GM12891 (cell line): Measurements from ENCODE around the gene BPIFB4.
"Not testable (repeated sequence)": the region's sequence is repeated elsewhere in the genome, so short reads cannot be mapped to it uniquely, and the experiment has no call there.

Experiments used
- DNase-seq: peaks from one replicate; pipeline ENCODE4 v3.0.0; 2011; ENCODE audit warnings: low spot score; ENCODE audit not compliant: insufficient read length
- FAIRE-seq: peaks from 2 replicates; lab custom pipeline; 2011; peaks lifted over from hg19 to GRCh38; lab: Jason Lieb, UNC
- PAX5 ChIP-seq: IDR thresholded peaks from 2 replicates; pipeline ENCODE4 v1.6.1; 2011; ENCODE audit warnings: low read length, moderate library complexity, mild to moderate bottlenecking; ENCODE audit not compliant: insufficient read depth, severe bottlenecking
- POLR2A ChIP-seq: IDR thresholded peaks from 2 replicates; pipeline ENCODE4 v1.6.1; 2011; ENCODE audit warnings: low read depth, low read length, control low read depth
- POLR2AphosphoS5 ChIP-seq: IDR thresholded peaks from 2 replicates; pipeline ENCODE4 v1.6.1; 2011; ENCODE audit warnings: low read depth, low read length, control low read depth
- POU2F2 ChIP-seq: IDR thresholded peaks from 2 replicates; pipeline ENCODE4 v1.6.1; 2011; ENCODE audit warnings: low read depth, mild to moderate bottlenecking, control low read depth, low read length, moderate library complexity
- SPI1 ChIP-seq: IDR thresholded peaks from 2 replicates; pipeline ENCODE4 v1.6.1; 2011; ENCODE audit warnings: low read depth, low read length, control low read depth
- TAF1 ChIP-seq: IDR thresholded peaks from 2 replicates; pipeline ENCODE4 v1.6.1; 2011; ENCODE audit warnings: low read depth, low read length, control low read depth

BPIFB4 gene

GRCh38 chr20:33038243-33038642 lies 41.2 kb upstream of the BPIFB4 start:
- no peak for DNase-seq
- FAIRE-seq = no peak
- no peak for TF ChIP-seq SPI1
- no peak for TF ChIP-seq POLR2AphosphoS5
- no peak for TF ChIP-seq PAX5
- no peak for TF ChIP-seq TAF1
- TF ChIP-seq POU2F2 = no peak
- TF ChIP-seq POLR2A = no peak

- FAIRE-seq (no peak), DNase-seq (no peak)
- TF ChIP-seq SPI1 (no peak), POLR2A (no peak), POU2F2 (no peak), TAF1 (no peak), POLR2AphosphoS5 (no peak), PAX5 (no peak)
These were observed 37.0 kb upstream of the BPIFB4 start for GRCh38 chr20:33042430-33042829.

- DNase-seq = no peak
- no peak for FAIRE-seq
- TF ChIP-seq SPI1 (no peak), PAX5 (no peak), POU2F2 (no peak), POLR2A (no peak), POLR2AphosphoS5 (no peak), TAF1 (no peak)
These were observed 36.3 kb upstream of the BPIFB4 start for GRCh38 chr20:33042983-33043730.

- DNase-seq = no peak
- no peak for FAIRE-seq
- TF ChIP-seq POLR2AphosphoS5 (no peak), SPI1 (no peak), POLR2A (no peak), POU2F2 (no peak), TAF1 (no peak), PAX5 (no peak)
These were observed 35.7 kb upstream of the BPIFB4 start for GRCh38 chr20:33043731-33044181.

- not testable (repeated sequence) for FAIRE-seq, DNase-seq
These were observed 34.2 kb upstream of the BPIFB4 start for GRCh38 chr20:33045129-33045721.

- FAIRE-seq = no peak
- no peak for TF ChIP-seq PAX5
- TF ChIP-seq SPI1 = no peak
- TF ChIP-seq TAF1 = no peak
- DNase-seq = no peak
These were observed 33.0 kb upstream of the BPIFB4 start for GRCh38 chr20:33046412-33046811.

GRCh38 chr20:33051333-33051732 lies 28.1 kb upstream of the BPIFB4 start:
- TF ChIP-seq POLR2AphosphoS5 (no peak), SPI1 (no peak), TAF1 (no peak), PAX5 (no peak), POU2F2 (no peak), POLR2A (no peak)
- FAIRE-seq (no peak), DNase-seq (no peak)

- TF ChIP-seq POU2F2 (no peak), SPI1 (no peak), POLR2AphosphoS5 (no peak), POLR2A (no peak), PAX5 (no peak), TAF1 (no peak)
- FAIRE-seq (no peak), DNase-seq (no peak)
These were observed 25.9 kb upstream of the BPIFB4 start, which contains the start of gene BPIFB3 for GRCh38 chr20:33053291-33054106. Gene BPIFB3, plus strand, starts transcription at chr20:33053903. Its CDS starts 1,533 bp downstream, at chr20:33055436.

GRCh38 chr20:33054381-33054780 lies 25.1 kb upstream of the BPIFB4 start:
- DNase-seq = no peak
- TF ChIP-seq POLR2A (no peak), SPI1 (no peak), POU2F2 (no peak), POLR2AphosphoS5 (no peak), PAX5 (no peak), TAF1 (no peak)
- FAIRE-seq = no peak

GRCh38 chr20:33054791-33055190 lies 24.7 kb upstream of the BPIFB4 start:
- no peak for TF ChIP-seq POLR2AphosphoS5
- no peak for TF ChIP-seq SPI1
- TF ChIP-seq POU2F2 = no peak
- no peak for TF ChIP-seq POLR2A
- TF ChIP-seq TAF1 = no peak
- no peak for TF ChIP-seq PAX5
- DNase-seq (no peak), FAIRE-seq (no peak)
